Stomach (tissue), 9 donors: ENCODE measurements around the gene CD36. TPM values are rescaled to one million over a fixed set of nuclear protein-coding genes. Genes with fewer than 3 reads are reported as not detected.

Experiments
- DNase-seq, 2 donors: peaks; one replicate each; pipeline versions ENCODE4 v3.0.0 to v3.0.0-alpha.2; 2013 to 2019
- H3K27ac ChIP-seq, 5 donors: fragments of 200-600 bp in 4 of 5; sonication (generic) in 4 of 5; one replicate each; pipeline ENCODE4 v1.5.1; 2013 to 2019; ENCODE audit warnings: mild to moderate bottlenecking in 1 of 5, moderate library complexity in 1 of 5
- H3K27me3 ChIP-seq, 3 donors: fragments of 200-600 bp; sonication (generic); one replicate each; pipeline ENCODE4 v1.5.1; 2017 to 2019; ENCODE audit warnings: mixed run types in 1 of 3
- H3K36me3 ChIP-seq, 4 donors: fragments of 200-600 bp; sonication (generic); 1 replicate in 3 of 4; 2 replicates in 1 of 4; pipeline ENCODE4 v1.5.1; 2016 to 2019
- H3K4me1 ChIP-seq, 4 donors: fragments of 200-600 bp; sonication (generic); one replicate each; pipeline ENCODE4 v1.5.1; 2016 to 2019
- H3K4me3 ChIP-seq, 4 donors: fragments of 200-600 bp; sonication (generic) in 3 of 4; one replicate each; pipeline ENCODE4 v1.5.1; 2016 to 2019; ENCODE audit warnings: mild to moderate bottlenecking in 1 of 4
- H3K9me3 ChIP-seq, 4 donors: fragments of 200-600 bp; sonication (generic); one replicate each; pipeline ENCODE4 v1.5.1; 2016 to 2019
- CTCF ChIP-seq, 7 experiments: fragments of 450-650 bp in 4 of 7; fragments of 200-600 bp in 3 of 7; sonication (generic) in 3 of 7; IDR thresholded peaks; one replicate each; pipeline ENCODE4 v1.5.1; 2016 to 2019; ENCODE audit warnings: antibody characterized with exemption in 7 of 7, control low read depth in 2 of 7, mild to moderate bottlenecking in 1 of 7
- EP300 ChIP-seq: sonication (generic); formaldehyde crosslinking; IDR thresholded peaks from one replicate; pipeline ENCODE4 v1.6.1; 2017; ENCODE audit warnings: antibody characterized with exemption
- POLR2A ChIP-seq, 4 donors: fragments of 450-650 bp; IDR thresholded peaks; one replicate each; pipeline ENCODE4 v1.6.1; 2016; ENCODE audit warnings: antibody characterized with exemption in 4 of 4, control low read depth in 2 of 4, mild to moderate bottlenecking in 1 of 4, moderate library complexity in 1 of 4
- POLR2AphosphoS5 ChIP-seq, 3 donors: sonication (generic); formaldehyde crosslinking; IDR thresholded peaks; one replicate each; pipeline ENCODE4 v1.6.1; 2016; ENCODE audit warnings: antibody characterized with exemption in 3 of 3
- WGBS, 5 donors: extraction: QIAGEN DNeasy Blood & Tissue Kit in 3 of 5; methylation state at CpG; one replicate each; pipeline versions ENCODE4 v1.1.5 to v1.1.7; 2013 to 2018; 5-methylcytosine and 5-hydroxymethylcytosine counted together
- intact Hi-C: fragments of 100-400 bp; cut with DNase I; formaldehyde crosslinking; loops from one replicate; pipeline ENCODE4 v1.15.1; 2023; ENCODE audit warnings: low total_unique reads
- polyA plus RNA-seq, 3 donors: library from polyadenylated mRNA; stranded (reverse); fragments of 200-250 nt; gene quantifications; one replicate each; pipeline ENCODE4 v1.2.3, GENCODE V29; 2013
- total RNA-seq, 5 donors: library from RNA; depleted of rRNA; stranded (reverse); fragments of >200 nt; gene quantifications; one replicate each; pipeline versions ENCODE4 v1.1.0 to v1.2.3, GENCODE V29; 2014 to 2016
- donor health status: healthy with polysubstance abuse.
- donor health status: Bipolar disorder and iron deficiency.
- donor health status: healthy.

CD36 gene
- total and polyA plus RNA-seq, 8 donors, result 5.5 to 346 (median 33.5) TPM

GRCh38 chr7:80612880-80613279, 25.6 kb upstream of the CD36 start:
- DNase-seq, result no peak
- Histone ChIP-seq H3K4me3 (no peak overlapping the region), H3K27ac (no peak overlapping the region), H3K9me3 (no peaks in the 10 kb centered on the region), H3K36me3 (no peaks in the 10 kb centered on the region), H3K4me1 (peaks cover 2 to 47% (median 29%) of the 10 kb centered on the region in 4 donors), H3K27me3 (no peaks in the 10 kb centered on the region)
- TF ChIP-seq POLR2AphosphoS5 (IDR thresholded peaks at IDR 0.05) (no peak), CTCF (IDR thresholded peaks at IDR 0.05) (no peak), EP300 (no peak), POLR2A (IDR thresholded peaks at IDR 0.05) (no peak)
- intact Hi-C loops, result no loop called here

GRCh38 chr7:80613519-80613918, 24.9 kb upstream of the CD36 start:
- intact Hi-C loops, result no loop called here

GRCh38 chr7:80614851-80615271, 23.6 kb upstream of the CD36 start:
- DNase-seq, result no peak
- no peak overlapping the region for H3K4me3 ChIP-seq
- peaks cover 0 to 8% (median 0%) of the 10 kb centered on the region in 4 donors for H3K9me3 ChIP-seq
- no peak overlapping the region for H3K27ac ChIP-seq
- 68 to 85% (median 81%) methylated on average over 5 of the region's 5 CpGs for WGBS, 5 donors
- no peaks in the 10 kb centered on the region for H3K36me3 ChIP-seq
- intact Hi-C loops, result no loop called here
- H3K4me1 ChIP-seq, result peaks cover 0 to 28% (median 15%) of the 10 kb centered on the region in 4 donors
- TF ChIP-seq POLR2AphosphoS5 (IDR thresholded peaks at IDR 0.05) (no peak), EP300 (no peak), POLR2A (IDR thresholded peaks at IDR 0.05) (no peak), CTCF (IDR thresholded peaks at IDR 0.05) (no peak)
- no peaks in the 10 kb centered on the region for H3K27me3 ChIP-seq

More at GRCh38 chr7:80613519-80613918, 24.9 kb upstream of the CD36 start:
- no peak for TF ChIP-seq CTCF (IDR thresholded peaks at IDR 0.05)
- TF ChIP-seq POLR2AphosphoS5 (IDR thresholded peaks at IDR 0.05), result no peak
- TF ChIP-seq EP300, result no peak
- no peak for TF ChIP-seq POLR2A (IDR thresholded peaks at IDR 0.05)
- Histone ChIP-seq H3K27me3 (no peaks in the 10 kb centered on the region), H3K9me3 (peaks cover 0 to 4% (median 0%) of the 10 kb centered on the region in 4 donors), H3K4me3 (no peak overlapping the region), H3K27ac (no peak overlapping the region), H3K4me1 (peaks cover 0 to 41% (median 25%) of the 10 kb centered on the region in 4 donors), H3K36me3 (no peaks in the 10 kb centered on the region)
- 89 to 96% (median 91%) methylated on average over 1 of the region's 1 CpG for WGBS, 5 donors
- DNase-seq, result no peak

- 52 to 80% (median 72%) methylated on average over 1 of the region's 1 CpG for whole genome bisulfite sequencing, 5 donors
- Histone ChIP-seq H3K27me3 (no peaks in the 10 kb centered on the region), H3K36me3 (no peaks in the 10 kb centered on the region), H3K4me3 (no peak overlapping the region), H3K9me3 (peaks cover 0 to 8% (median 0%) of the 10 kb centered on the region in 4 donors), H3K27ac (peak overlapping the region in 1 of 5 donors; percentile 18), H3K4me1 (peaks cover 0 to 1% (median 0%) of the 10 kb centered on the region in 4 donors)
- intact Hi-C loops, result no loop called here
- DNase-seq, result no peak
- no peak for TF ChIP-seq CTCF (IDR thresholded peaks at IDR 0.05)
- no peak for TF ChIP-seq EP300
- no peak for TF ChIP-seq POLR2A (IDR thresholded peaks at IDR 0.05)
- TF ChIP-seq POLR2AphosphoS5 (IDR thresholded peaks at IDR 0.05), result no peak
Measured at GRCh38 chr7:80618096-80618495, 20.3 kb upstream of the CD36 start.
